Measurements from ENCODE around the gene IDI2. TPM values are rescaled to one million over a fixed set of nuclear protein-coding genes. Genes with fewer than 3 reads are reported as not detected.
A peak's percentile ranks its signal among the peaks of the same experiment; 100 is the strongest.

IDI2 gene
- polyA plus RNA-seq, 4 donors, result 0.03 TPM; not detected in 3

DNA sequence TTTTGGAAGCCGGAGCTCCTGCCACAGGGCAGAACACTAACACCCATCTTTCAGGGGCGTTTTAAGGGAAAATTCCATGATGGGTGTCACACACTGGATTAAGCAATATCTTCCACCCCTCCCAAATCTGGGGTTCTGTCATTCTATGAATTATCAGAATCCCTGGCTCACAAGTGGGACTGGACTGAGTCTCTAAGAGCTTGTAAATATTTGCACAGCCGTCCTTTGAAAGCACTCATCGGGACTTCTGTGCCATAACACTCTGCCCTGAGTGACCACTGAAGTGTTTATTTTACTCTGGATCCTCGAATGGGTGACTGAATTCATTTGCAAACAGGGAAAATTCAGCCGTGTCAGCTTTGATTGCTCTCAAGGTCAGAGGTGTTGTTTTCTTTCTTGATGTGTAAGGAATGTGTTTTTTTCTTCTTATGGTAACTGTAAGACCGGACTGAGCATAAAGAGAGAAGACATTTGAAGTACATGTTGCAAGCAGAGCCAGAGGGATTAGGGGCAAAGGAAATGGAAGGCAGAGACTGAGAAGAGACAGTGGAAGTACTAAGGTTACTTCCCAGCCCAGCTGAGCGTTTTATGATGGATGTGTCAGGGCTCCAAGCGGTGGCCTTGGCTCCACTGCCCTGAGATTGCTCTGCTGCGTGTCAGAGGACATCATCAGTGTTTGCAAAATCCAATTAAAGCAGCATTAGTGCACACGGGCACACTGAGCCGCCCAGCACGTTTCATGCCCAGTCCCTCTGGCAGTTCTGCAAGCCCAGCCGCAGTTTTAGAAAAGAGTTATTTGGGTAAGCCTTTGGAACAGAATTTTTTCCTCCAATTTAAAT lies 55.1 kb downstream of the IDI2 start:
- Histone ChIP-seq H3K36me3 (ENCODE audit: control insufficient read depth in 3 of 3, insufficient read depth in 2 of 3, low read depth in 1 of 3, low read length in 3 of 3) (no peaks in the 10 kb centered on the region), H3K4me3 (ENCODE audit: low read depth in 1 of 3, low read length in 3 of 3) (no peak overlapping the region), H3K27me3 (ENCODE audit: control insufficient read depth in 3 of 3, insufficient read depth in 3 of 3, low read length in 3 of 3) (peaks cover 0 to 2% (median 0%) of the 10 kb centered on the region in 3 donors), H3K27ac (ENCODE audit: low read depth in 1 of 3, low read length in 2 of 3) (peak overlapping the region in 2 of 3 donors; percentile 38 to 69), H3K9me3 (ENCODE audit: control insufficient read depth in 2 of 2, insufficient read depth in 1 of 2, low read depth in 1 of 2, low read length in 1 of 2) (peaks cover 0 to 6% of the 10 kb centered on the region in 2 donors), H3K4me1 (ENCODE audit: control insufficient read depth in 3 of 3, insufficient read depth in 2 of 3, low read depth in 1 of 3, low read length in 2 of 3) (peaks cover 0 to 36% (median 0%) of the 10 kb centered on the region in 3 donors)
- WGBS, 3 donors, result 21 to 33% (median 31%) methylated on average over 14 of the region's 14 CpGs
- peak; percentile 49 to 84 for DNase-seq
- FAIRE-seq, result no peak

DNA sequence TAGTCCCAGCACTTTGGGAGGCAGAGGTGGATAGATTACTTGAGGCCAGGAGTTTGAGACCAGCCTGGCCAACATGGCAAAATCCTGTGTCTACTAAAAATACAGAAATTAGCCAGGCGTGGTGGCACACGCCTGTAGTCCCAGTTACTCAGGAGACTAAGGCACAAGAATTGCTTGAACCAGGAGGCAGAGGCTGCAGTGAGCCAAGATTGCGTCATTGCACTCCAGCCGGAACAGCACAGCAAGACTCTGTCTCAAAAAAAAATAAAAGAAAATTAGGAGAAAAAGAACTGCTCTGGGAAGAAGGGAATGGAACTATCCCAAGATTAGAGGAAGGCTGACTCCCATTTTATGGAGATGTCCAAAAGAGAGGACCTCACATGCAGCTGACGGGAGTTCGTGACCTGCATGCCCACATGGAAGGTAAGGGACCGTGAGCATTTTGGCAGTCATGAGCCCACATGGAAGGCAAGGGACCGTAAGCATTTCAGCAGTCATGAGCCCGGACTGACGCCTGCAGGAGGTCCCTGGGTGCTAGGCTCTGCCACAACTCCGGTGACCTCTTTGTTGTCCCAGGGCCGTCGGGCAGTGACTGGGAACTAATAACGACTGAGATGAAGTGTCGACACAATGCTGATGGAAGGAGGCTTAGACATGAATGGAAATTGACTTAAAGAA lies 56.0 kb downstream of the IDI2 start:
- Histone ChIP-seq H3K4me1 (ENCODE audit: control insufficient read depth in 3 of 3, insufficient read depth in 2 of 3, low read depth in 1 of 3, low read length in 2 of 3) (peaks cover 0 to 37% (median 0%) of the 10 kb centered on the region in 3 donors), H3K27me3 (ENCODE audit: control insufficient read depth in 3 of 3, insufficient read depth in 3 of 3, low read length in 3 of 3) (peaks cover 0 to 2% (median 0%) of the 10 kb centered on the region in 3 donors), H3K27ac (ENCODE audit: low read depth in 1 of 3, low read length in 2 of 3) (no peak overlapping the region), H3K9me3 (ENCODE audit: control insufficient read depth in 2 of 2, insufficient read depth in 1 of 2, low read depth in 1 of 2, low read length in 1 of 2) (peaks cover 0 to 6% of the 10 kb centered on the region in 2 donors), H3K4me3 (ENCODE audit: low read depth in 1 of 3, low read length in 3 of 3) (no peak overlapping the region), H3K36me3 (ENCODE audit: control insufficient read depth in 3 of 3, insufficient read depth in 2 of 3, low read depth in 1 of 3, low read length in 3 of 3) (no peaks in the 10 kb centered on the region)
- DNase-seq, result no peak
- 81 to 92% (median 82%) methylated on average over 15 of the region's 15 CpGs for WGBS, 3 donors
- FAIRE-seq, result no peak

Other genes starting within 250 kb of the IDI2 start
- gene LARP4B, start 94.2 kb downstream of the IDI2 start, polyA plus RNA-seq, result 10 to 100 TPM; 12.4 to 52.6 (median 21.2) TPM
- 10 to 100 TPM; 16.8 to 33.8 (median 30.0) TPM for gene GTPBP4, start 37.4 kb downstream of the IDI2 start, polyA plus RNA-seq
- 10 to 100 TPM; 37.8 to 79.5 (median 58.1) TPM for gene IDI1, start 23.3 kb upstream of the IDI2 start, polyA plus RNA-seq
- 10 to 100 TPM in 1 of 4 donors, 1 to 10 TPM in 3; 6.8 to 14.8 (median 7.7) TPM for gene WDR37, start 30.5 kb upstream of the IDI2 start, polyA plus RNA-seq